Neural cell (in vitro differentiated cells): ENCODE measurements around the gene CLSTN3. TPM values are rescaled to one million over a fixed set of nuclear protein-coding genes. Genes with fewer than 3 reads are reported as not detected.

Source experiments
- H2AFZ ChIP-seq: fragments of 200-600, 300-800 bp; sonication (generic), shearing (Covaris generic); 2 replicates; pipeline ENCODE4 v1.6.0; 2014; ENCODE audit warnings: low read depth, mild to moderate bottlenecking, antibody characterized with exemption, low read length, moderate library complexity
- H3F3A ChIP-seq: fragments of 200-600 bp; shearing (Covaris generic); 2 replicates; pipeline ENCODE4 v1.6.1; 2016; ENCODE audit warnings: mild to moderate bottlenecking, moderate library complexity, mixed read lengths, antibody characterized with exemption, low read length; ENCODE audit not compliant: insufficient read depth, poor library complexity, severe bottlenecking
- H3K27ac ChIP-seq: fragments of 200-600, 300-800 bp; sonication (generic), shearing (Covaris generic); 2 replicates; pipeline ENCODE4 v1.5.1; 2014; ENCODE audit warnings: mild to moderate bottlenecking, low read length, moderate library complexity
- H3K27me3 ChIP-seq: fragments of 300-800, 200-600 bp; sonication (generic), shearing (Covaris generic); 2 replicates; pipeline ENCODE4 v1.6.0; 2014; ENCODE audit warnings: mild to moderate bottlenecking, low read depth, low read length, moderate library complexity; ENCODE audit not compliant: insufficient read depth
- H3K36me3 ChIP-seq: fragments of 300-800, 200-600 bp; sonication (generic), shearing (Covaris generic); 2 replicates; pipeline ENCODE4 v1.5.1; 2014; ENCODE audit warnings: mild to moderate bottlenecking, antibody characterized with exemption, low read length, moderate library complexity; ENCODE audit not compliant: insufficient read depth
- H3K4me2 ChIP-seq: fragments of 300-800, 200-600 bp; sonication (generic), shearing (Covaris generic); 2 replicates; pipeline ENCODE4 v1.6.0; 2014; ENCODE audit warnings: mild to moderate bottlenecking, low read length
- H3K4me3 ChIP-seq: fragments of 300-800, 200-600 bp; sonication (generic), shearing (Covaris generic); 2 replicates; pipeline ENCODE4 v1.5.1; 2014; ENCODE audit warnings: mild to moderate bottlenecking, low read length, moderate library complexity
- H3K79me2 ChIP-seq: fragments of 200-600 bp; shearing (Covaris generic); replicated peaks from 2 replicates; pipeline ENCODE4 v1.6.0; 2014; ENCODE audit warnings: mild to moderate bottlenecking, low read length, moderate library complexity; ENCODE audit not compliant: insufficient read depth
- H3K9ac ChIP-seq: fragments of 300-800, 200-600 bp; sonication (generic), shearing (Covaris generic); 2 replicates; pipeline ENCODE4 v1.6.1; 2016; ENCODE audit warnings: mild to moderate bottlenecking, low read length, mixed read lengths
- H3K9me2 ChIP-seq: fragments of 200-600 bp; shearing (Covaris generic); 2 replicates; pipeline ENCODE4 v1.6.1; 2016; ENCODE audit warnings: mild to moderate bottlenecking, low read length, mixed read lengths; ENCODE audit not compliant: insufficient read depth
- H3K9me3 ChIP-seq: fragments of 200-600, 300-800 bp; sonication (generic), shearing (Covaris generic); 2 replicates; pipeline ENCODE4 v1.6.1; 2016; ENCODE audit warnings: mild to moderate bottlenecking, mixed run types, low read length, moderate library complexity, mixed read lengths
- H4K20me1 ChIP-seq: fragments of 200-600 bp; shearing (Covaris generic); 2 replicates; pipeline ENCODE4 v1.6.1; 2016; ENCODE audit warnings: mild to moderate bottlenecking, mixed run types; ENCODE audit not compliant: insufficient read depth
- CTCF ChIP-seq: fragments of 450-650 bp; IDR thresholded peaks from 2 replicates; pipeline ENCODE4 v1.5.1; 2014; ENCODE audit warnings: antibody characterized with exemption, mild to moderate bottlenecking, moderate library complexity; ENCODE audit not compliant: poor library complexity, severe bottlenecking
- EZH2 ChIP-seq: fragments of 200-600, 300-800 bp; shearing (Covaris generic), sonication (generic); IDR thresholded peaks from 2 replicates; pipeline ENCODE4 v1.6.1; 2014; ENCODE audit warnings: antibody characterized with exemption, low read length, borderline replicate concordance, mild to moderate bottlenecking; ENCODE audit not compliant: insufficient read depth, poor library complexity, severe bottlenecking
- POLR2AphosphoS5 ChIP-seq: IDR thresholded peaks from 2 replicates; pipeline ENCODE4 v1.6.1; 2012
- RAD21 ChIP-seq: fragments of 450-650 bp; conservative IDR thresholded peaks from 2 replicates; pipeline ENCODE4 v1.6.1; 2014; ENCODE audit warnings: antibody characterized with exemption, mild to moderate bottlenecking, moderate library complexity
- TAF1 ChIP-seq: IDR thresholded peaks from 2 replicates; pipeline ENCODE4 v1.6.1; 2012; ENCODE audit warnings: low read depth
- polyA plus RNA-seq: library from polyadenylated mRNA; depleted of rRNA; stranded (reverse); fragments of >200 nt; gene quantifications from 2 replicates; pipeline ENCODE4 v1.2.3, GENCODE V29; 2014

CLSTN3 gene
- polyA plus RNA-seq, 1 donor from 2014 or later, result 61.0 TPM

GRCh38 chr12:7092986-7093460 lies 37.1 kb upstream of the CLSTN3 start (continued):
- no peak for TF ChIP-seq CTCF

GRCh38 chr12:7093486-7093885 lies 36.7 kb upstream of the CLSTN3 start:
- Histone ChIP-seq H3K9me3 (no peaks in the 10 kb centered on the region), H3K4me2 (no peak overlapping the region), H3K4me3 (no peak overlapping the region), H2AFZ (no peak overlapping the region), H3K79me2 (no peaks in the 10 kb centered on the region), H3K27me3 (no peaks in the 10 kb centered on the region), H3K36me3 (no peaks in the 10 kb centered on the region), H3K27ac (no peak overlapping the region), H3K9ac (no peak overlapping the region), H4K20me1 (no peaks in the 10 kb centered on the region), H3K9me2 (no peaks in the 10 kb centered on the region), H3F3A (no peaks in the 10 kb centered on the region)
- TF ChIP-seq TAF1, result no peak
- no peak for TF ChIP-seq POLR2AphosphoS5
- no peak for TF ChIP-seq CTCF
- no peak for TF ChIP-seq EZH2
- no peak for TF ChIP-seq RAD21

DNA sequence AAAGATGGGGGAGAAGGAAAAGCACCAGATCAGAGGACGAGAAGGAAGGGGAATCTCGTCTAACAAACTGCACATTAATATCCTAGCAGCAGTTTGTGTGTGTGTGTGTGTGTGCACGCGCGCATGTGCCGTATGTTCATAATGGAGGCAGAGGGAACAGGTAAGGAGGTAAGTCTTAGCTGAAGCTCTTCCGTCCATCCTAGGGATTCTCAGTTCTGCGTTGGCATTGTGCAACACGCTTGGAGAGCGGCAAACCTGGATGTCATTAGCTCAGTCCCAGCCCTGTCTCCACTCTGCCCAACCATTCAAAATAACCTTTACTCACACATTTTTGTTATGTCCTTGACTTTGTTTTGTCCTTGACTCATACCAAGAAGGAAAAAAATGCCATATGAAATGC lies 36.3 kb upstream of the CLSTN3 start:
- no peak overlapping the region for H3K4me3 ChIP-seq
- H3K9me3 ChIP-seq, result no peaks in the 10 kb centered on the region
- H3K4me2 ChIP-seq, result no peak overlapping the region
- H3K27me3 ChIP-seq, result no peaks in the 10 kb centered on the region
- H3K27ac ChIP-seq, result no peak overlapping the region
- TF ChIP-seq CTCF (no peak), EZH2 (no peak)
- no peak overlapping the region for H2AFZ ChIP-seq
- no peak overlapping the region for H3K9ac ChIP-seq
- no peaks in the 10 kb centered on the region for H3K79me2 ChIP-seq
- no peaks in the 10 kb centered on the region for H3K9me2 ChIP-seq
- H4K20me1 ChIP-seq, result no peaks in the 10 kb centered on the region
- no peaks in the 10 kb centered on the region for H3F3A ChIP-seq
- H3K36me3 ChIP-seq, result no peaks in the 10 kb centered on the region
